ENCODE measurements around the gene CDC16.

- TF ChIP-seq, protein P1, sequence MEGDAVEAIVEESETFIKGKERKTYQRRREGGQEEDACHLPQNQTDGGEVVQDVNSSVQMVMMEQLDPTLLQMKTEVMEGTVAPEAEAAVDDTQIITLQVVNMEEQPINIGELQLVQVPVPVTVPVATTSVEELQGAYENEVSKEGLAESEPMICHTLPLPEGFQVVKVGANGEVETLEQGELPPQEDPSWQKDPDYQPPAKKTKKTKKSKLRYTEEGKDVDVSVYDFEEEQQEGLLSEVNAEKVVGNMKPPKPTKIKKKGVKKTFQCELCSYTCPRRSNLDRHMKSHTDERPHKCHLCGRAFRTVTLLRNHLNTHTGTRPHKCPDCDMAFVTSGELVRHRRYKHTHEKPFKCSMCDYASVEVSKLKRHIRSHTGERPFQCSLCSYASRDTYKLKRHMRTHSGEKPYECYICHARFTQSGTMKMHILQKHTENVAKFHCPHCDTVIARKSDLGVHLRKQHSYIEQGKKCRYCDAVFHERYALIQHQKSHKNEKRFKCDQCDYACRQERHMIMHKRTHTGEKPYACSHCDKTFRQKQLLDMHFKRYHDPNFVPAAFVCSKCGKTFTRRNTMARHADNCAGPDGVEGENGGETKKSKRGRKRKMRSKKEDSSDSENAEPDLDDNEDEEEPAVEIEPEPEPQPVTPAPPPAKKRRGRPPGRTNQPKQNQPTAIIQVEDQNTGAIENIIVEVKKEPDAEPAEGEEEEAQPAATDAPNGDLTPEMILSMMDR (conservative IDR thresholded peaks at IDR 0.05): no peak
- TF ChIP-seq ZFX (IDR thresholded peaks at IDR 0.05): no peak
Observed at GRCh38 chr13:114211446-114212157, 23.1 kb upstream of the CDC16 start.
